Trophoblast cell (in vitro differentiated cells and primary cell): ENCODE results near the gene AAK1.

Experiments
- DNase-seq, 2 donors: peaks; one replicate each; pipeline ENCODE4 v3.0.0-alpha.2; 2016
- H2AFZ ChIP-seq: 2 replicates; pipeline ENCODE4 v1.6.1; 2013; ENCODE audit warnings: low read length, moderate library complexity, mild to moderate bottlenecking; ENCODE audit not compliant: insufficient read depth, poor library complexity
- H2AK5ac ChIP-seq: 2 replicates; pipeline ENCODE4 v1.6.1; 2013; ENCODE audit warnings: mild to moderate bottlenecking, low read length
- H2BK120ac ChIP-seq: 2 replicates; pipeline ENCODE4 v1.6.1; 2013; ENCODE audit warnings: low read length, mild to moderate bottlenecking, moderate library complexity; ENCODE audit not compliant: insufficient read depth, poor library complexity
- H2BK12ac ChIP-seq: 2 replicates; pipeline ENCODE4 v1.6.1; 2013; ENCODE audit warnings: mild to moderate bottlenecking, low read length, moderate library complexity
- H2BK5ac ChIP-seq: 2 replicates; pipeline ENCODE4 v1.6.1; 2013; ENCODE audit warnings: low read length, low read depth, moderate library complexity, mild to moderate bottlenecking; ENCODE audit not compliant: poor library complexity
- H3K14ac ChIP-seq: 2 replicates; pipeline ENCODE4 v1.6.1; 2013; ENCODE audit warnings: mild to moderate bottlenecking, low read length
- H3K18ac ChIP-seq: 2 replicates; pipeline ENCODE4 v1.6.1; 2013; ENCODE audit warnings: mild to moderate bottlenecking, low read length
- H3K23ac ChIP-seq: 2 replicates; pipeline ENCODE4 v1.6.1; 2013; ENCODE audit warnings: low read length
- H3K27ac ChIP-seq: 2 replicates; pipeline ENCODE4 v1.5.1; 2013; ENCODE audit warnings: low read depth, mild to moderate bottlenecking, inconsistent platforms, low read length, moderate library complexity
- H3K27me3 ChIP-seq: 2 replicates; pipeline ENCODE4 v1.6.1; 2013; ENCODE audit warnings: inconsistent platforms, mild to moderate bottlenecking, low read length, moderate library complexity; ENCODE audit not compliant: insufficient read depth
- H3K36me3 ChIP-seq, 2 experiments: 1 replicate in 1 of 2; 2 replicates in 1 of 2; pipeline ENCODE4 v1.6.1; 2013; ENCODE audit warnings: low read length in 2 of 2, mild to moderate bottlenecking in 2 of 2, moderate library complexity in 1 of 2; ENCODE audit not compliant: insufficient read depth in 2 of 2, control insufficient read depth in 1 of 2
- H3K4ac ChIP-seq: 2 replicates; pipeline ENCODE4 v1.6.1; 2013; ENCODE audit warnings: low read depth, mild to moderate bottlenecking, low read length, moderate library complexity
- H3K4me1 ChIP-seq, 2 experiments: 1 replicate in 1 of 2; 2 replicates in 1 of 2; pipeline ENCODE4 v1.6.1; 2013; ENCODE audit warnings: low read length in 2 of 2, mild to moderate bottlenecking in 2 of 2, moderate library complexity in 1 of 2; ENCODE audit not compliant: insufficient read depth in 2 of 2, control insufficient read depth in 1 of 2
- H3K4me2 ChIP-seq: 2 replicates; pipeline ENCODE4 v1.6.1; 2013; ENCODE audit warnings: inconsistent platforms, mild to moderate bottlenecking, low read length, moderate library complexity
- H3K4me3 ChIP-seq: 2 replicates; pipeline ENCODE4 v1.5.1; 2013; ENCODE audit warnings: mild to moderate bottlenecking, low read depth, low read length, inconsistent platforms
- H3K79me1 ChIP-seq: one replicate; pipeline ENCODE4 v1.6.1; 2013; ENCODE audit warnings: low read length
- H3K79me2 ChIP-seq: 2 replicates; pipeline ENCODE4 v1.6.1; 2013; ENCODE audit warnings: low read length, mild to moderate bottlenecking; ENCODE audit not compliant: control insufficient read depth, insufficient read depth, poor library complexity
- H3K9ac ChIP-seq: 2 replicates; pipeline ENCODE4 v1.6.1; 2013; ENCODE audit warnings: mild to moderate bottlenecking, low read length
- H3K9me3 ChIP-seq: 2 replicates; pipeline ENCODE4 v1.6.1; 2013; ENCODE audit warnings: low read depth, mild to moderate bottlenecking, control low read depth, inconsistent platforms, low read length; ENCODE audit not compliant: insufficient read depth
- H4K12ac ChIP-seq: 2 replicates; pipeline ENCODE4 v1.6.1; 2013; ENCODE audit warnings: low read depth, mild to moderate bottlenecking, low read length, moderate library complexity
- H4K8ac ChIP-seq: 2 replicates; pipeline ENCODE4 v1.6.1; 2013; ENCODE audit warnings: low read depth, mild to moderate bottlenecking, low read length, moderate library complexity
- H4K91ac ChIP-seq: one replicate; pipeline ENCODE4 v1.6.1; 2013; ENCODE audit warnings: low read depth, mild to moderate bottlenecking, low read length, moderate library complexity
- WGBS: extraction: QIAGEN DNeasy Blood & Tissue Kit; methylation state at CpG from one replicate; pipeline ENCODE4 v1.1.7; 2013; ENCODE audit warnings: missing lambda C conversion rate; ENCODE audit not compliant: insufficient read length, insufficient coverage; ENCODE audit errors: extremely low coverage; 5-methylcytosine and 5-hydroxymethylcytosine counted together

AAK1 gene

GRCh38 chr2:69639266-69639665 lies 4.3 kb downstream of the AAK1 start:
- WGBS, result no CpG with 5 or more reads among the region's 2 CpGs
- Histone ChIP-seq H2AK5ac (no peak overlapping the region), H3K4ac (peak overlapping the region; percentile 39), H2BK5ac (no peak overlapping the region), H3K79me2 (peaks cover 21% of the 10 kb centered on the region), H4K12ac (no peak overlapping the region), H2BK120ac (no peak overlapping the region), H3K4me1 (peaks cover 12 to 17% of the 10 kb centered on the region in 2 experiments), H3K18ac (no peak overlapping the region), H3K4me2 (no peak overlapping the region), H4K91ac (no peak overlapping the region), H3K14ac (no peak overlapping the region), H3K27ac (no peak overlapping the region), H3K4me3 (no peak overlapping the region), H3K36me3 (no peaks in the 10 kb centered on the region), H3K27me3 (no peaks in the 10 kb centered on the region), H3K23ac (no peak overlapping the region), H2AFZ (no peak overlapping the region), H3K79me1 (peaks cover 19% of the 10 kb centered on the region), H3K9ac (no peak overlapping the region), H3K9me3 (no peaks in the 10 kb centered on the region), H2BK12ac (no peak overlapping the region), H4K8ac (no peak overlapping the region)
- DNase-seq, result no peak

DNA sequence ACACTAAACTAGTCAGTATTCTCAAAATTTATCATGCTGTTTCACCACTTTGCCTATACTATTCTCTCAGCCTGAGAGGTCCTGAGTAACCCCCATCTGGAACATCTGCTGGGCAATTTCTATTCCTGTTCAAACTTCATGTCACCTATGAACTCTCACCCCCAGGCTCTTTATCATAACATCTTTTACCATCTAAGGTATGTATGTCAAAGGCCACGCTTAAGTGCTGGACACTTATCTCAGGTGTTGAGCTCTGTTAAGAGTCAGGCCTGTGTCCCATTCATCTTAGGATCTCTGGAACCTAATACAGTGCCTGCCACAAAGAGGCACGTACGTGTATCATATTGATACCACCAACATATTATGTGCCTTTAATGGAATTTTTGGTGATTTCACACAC lies 4.9 kb downstream of the AAK1 start:
- H3K4me2 ChIP-seq, result no peak overlapping the region
- no peak overlapping the region for H2BK12ac ChIP-seq
- no CpG with 5 or more reads among the region's 3 CpGs for WGBS
- H3K79me2 ChIP-seq, result peaks cover 18% of the 10 kb centered on the region
- no peak overlapping the region for H3K9ac ChIP-seq
- H3K79me1 ChIP-seq, result peaks cover 13% of the 10 kb centered on the region
- H3K18ac ChIP-seq, result no peak overlapping the region
- no peaks in the 10 kb centered on the region for H3K27me3 ChIP-seq
- H4K8ac ChIP-seq, result no peak overlapping the region
- no peak overlapping the region for H2BK120ac ChIP-seq
- no peak overlapping the region for H2AK5ac ChIP-seq
- no peak overlapping the region for H3K4me3 ChIP-seq
- H3K27ac ChIP-seq, result no peak overlapping the region
- H3K4me1 ChIP-seq, result peaks cover 12 to 17% of the 10 kb centered on the region in 2 experiments
- H4K12ac ChIP-seq, result no peak overlapping the region
- H3K23ac ChIP-seq, result no peak overlapping the region
- no peak overlapping the region for H2BK5ac ChIP-seq
- no peaks in the 10 kb centered on the region for H3K9me3 ChIP-seq
- peak; percentile 17 to 76 for DNase-seq
- no peak overlapping the region for H3K14ac ChIP-seq
- H4K91ac ChIP-seq, result no peak overlapping the region
- no peak overlapping the region for H3K4ac ChIP-seq
- no peaks in the 10 kb centered on the region for H3K36me3 ChIP-seq
- H2AFZ ChIP-seq, result no peak overlapping the region

- Histone ChIP-seq H3K4me1 (peaks cover 12 to 17% of the 10 kb centered on the region in 2 experiments), H3K79me2 (peaks cover 13% of the 10 kb centered on the region), H3K79me1 (peaks cover 7% of the 10 kb centered on the region), H3K9me3 (no peaks in the 10 kb centered on the region), H3K27ac (peak overlapping the region; percentile 24), H2AFZ (no peak overlapping the region), H3K9ac (no peak overlapping the region), H4K91ac (no peak overlapping the region), H3K27me3 (no peaks in the 10 kb centered on the region), H4K8ac (no peak overlapping the region), H3K4me2 (no peak overlapping the region), H3K4me3 (no peak overlapping the region), H3K14ac (no peak overlapping the region), H2AK5ac (no peak overlapping the region), H2BK5ac (no peak overlapping the region), H3K4ac (peak overlapping the region; percentile 15), H2BK120ac (no peak overlapping the region), H3K36me3 (no peaks in the 10 kb centered on the region), H3K23ac (no peak overlapping the region), H4K12ac (no peak overlapping the region), H3K18ac (no peak overlapping the region), H2BK12ac (no peak overlapping the region)
- DNase-seq, result no peak
- WGBS, result no CpG with 5 or more reads among the region's 3 CpGs
Measured at GRCh38 chr2:69637923-69638322, 5.6 kb downstream of the AAK1 start.

DNA sequence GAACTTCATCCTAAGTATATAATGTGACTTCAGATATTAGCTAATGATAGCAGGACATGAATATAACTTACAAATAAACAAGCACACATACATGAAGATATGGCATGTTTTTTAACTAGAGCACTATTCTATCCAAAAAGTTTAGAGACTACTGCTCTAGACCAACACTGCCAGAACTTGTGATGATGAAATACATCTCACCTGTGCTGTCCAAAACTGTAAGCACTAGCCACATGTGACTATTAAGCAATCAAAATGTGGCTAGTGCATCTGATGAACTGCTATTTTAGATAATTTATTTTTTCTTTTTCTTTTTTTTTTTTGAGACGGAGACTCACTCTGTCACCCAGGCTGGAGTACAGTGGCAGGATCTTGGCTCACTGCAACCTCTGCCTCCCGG lies 7.1 kb downstream of the AAK1 start:
- H3K4me1 ChIP-seq, result peaks cover 12 to 15% of the 10 kb centered on the region in 2 experiments
- no CpG with 5 or more reads among the region's 2 CpGs for WGBS
- DNase-seq, result no peak
- H3K4ac ChIP-seq, result no peak overlapping the region
- H2BK5ac ChIP-seq, result no peak overlapping the region
- no peak overlapping the region for H2AK5ac ChIP-seq
- H4K12ac ChIP-seq, result no peak overlapping the region
- H3K27me3 ChIP-seq, result no peaks in the 10 kb centered on the region
- peaks cover 2 to 3% of the 10 kb centered on the region in 2 experiments for H3K36me3 ChIP-seq
- H3K4me2 ChIP-seq, result no peak overlapping the region
- H2AFZ ChIP-seq, result no peak overlapping the region
- H4K8ac ChIP-seq, result no peak overlapping the region
- H3K9me3 ChIP-seq, result no peaks in the 10 kb centered on the region
- no peak overlapping the region for H3K27ac ChIP-seq
- H2BK12ac ChIP-seq, result no peak overlapping the region
- H3K18ac ChIP-seq, result no peak overlapping the region
- no peak overlapping the region for H3K23ac ChIP-seq
- no peak overlapping the region for H3K14ac ChIP-seq
- no peak overlapping the region for H3K9ac ChIP-seq
- H3K79me2 ChIP-seq, result peaks cover 7% of the 10 kb centered on the region
- no peaks in the 10 kb centered on the region for H3K79me1 ChIP-seq
- H2BK120ac ChIP-seq, result no peak overlapping the region
- no peak overlapping the region for H4K91ac ChIP-seq
- no peak overlapping the region for H3K4me3 ChIP-seq
